DMS 273 treated with DMSO at 0.1 percent for 48 hours (cell line): Measurements from ENCODE around the gene SLC45A1.
"Not testable (repeated sequence)": the region's sequence is repeated elsewhere in the genome, so short reads cannot be mapped to it uniquely, and the experiment has no call there.

Source experiments
- DNase-seq: peaks from one replicate; lab custom pipeline; 2025; lab: John Stamatoyannopoulos, UW

The SLC45A1 gene

GRCh38 chr1:8317647-8318381 is at the start of gene SLC45A1:
Gene SLC45A1 (plus strand): TSS chr1:8318114. CDS start chr1:8324330, 6,216 bp downstream.
- no peak for DNase-seq

DNA sequence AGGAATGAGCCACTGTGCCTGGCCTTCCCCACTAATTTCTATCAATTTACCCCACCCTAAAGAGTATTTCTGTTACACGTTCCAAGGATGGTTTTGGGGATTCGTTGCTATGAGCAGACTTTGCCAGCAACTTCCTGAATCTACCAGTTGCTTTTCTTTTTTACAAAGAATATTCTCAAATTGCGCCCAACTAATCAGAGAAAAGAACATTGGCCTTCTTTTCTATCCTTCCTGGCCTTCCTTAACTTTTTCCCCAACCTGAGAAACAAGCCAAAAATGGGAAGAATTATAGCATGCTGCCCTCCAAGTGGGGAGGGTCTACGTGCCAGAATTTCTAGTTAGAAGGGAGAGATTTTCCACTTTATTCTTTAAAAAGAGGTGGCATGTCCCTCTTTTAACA is 44.9 kb upstream of the SLC45A1 start:
- no peak for DNase-seq

- no peak for DNase-seq
These were observed 43.6 kb upstream of the SLC45A1 start for GRCh38 chr1:8274352-8274751.

- DNase-seq: no peak
These were observed 41.6 kb upstream of the SLC45A1 start for GRCh38 chr1:8276173-8276914.

DNA sequence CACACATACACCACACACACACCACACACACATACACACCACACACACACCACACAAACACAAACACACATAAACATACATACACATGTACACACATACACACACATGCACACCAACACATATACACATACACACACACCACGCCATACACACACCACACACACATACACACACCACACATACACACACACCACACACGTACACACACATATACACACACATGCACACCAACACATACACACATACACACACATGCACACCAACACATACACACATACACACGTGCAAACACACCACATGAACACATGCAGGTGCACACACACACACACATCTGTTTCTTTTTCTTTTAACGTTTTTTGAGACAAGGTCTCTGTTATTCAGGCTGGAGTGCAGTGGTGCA is 41.0 kb upstream of the SLC45A1 start:
- DNase-seq: no peak

GRCh38 chr1:8278677-8279076 is 39.2 kb upstream of the SLC45A1 start:
- DNase-seq: not testable (repeated sequence)

GRCh38 chr1:8281843-8282509 is 35.9 kb upstream of the SLC45A1 start:
- DNase-seq: no peak

DNA sequence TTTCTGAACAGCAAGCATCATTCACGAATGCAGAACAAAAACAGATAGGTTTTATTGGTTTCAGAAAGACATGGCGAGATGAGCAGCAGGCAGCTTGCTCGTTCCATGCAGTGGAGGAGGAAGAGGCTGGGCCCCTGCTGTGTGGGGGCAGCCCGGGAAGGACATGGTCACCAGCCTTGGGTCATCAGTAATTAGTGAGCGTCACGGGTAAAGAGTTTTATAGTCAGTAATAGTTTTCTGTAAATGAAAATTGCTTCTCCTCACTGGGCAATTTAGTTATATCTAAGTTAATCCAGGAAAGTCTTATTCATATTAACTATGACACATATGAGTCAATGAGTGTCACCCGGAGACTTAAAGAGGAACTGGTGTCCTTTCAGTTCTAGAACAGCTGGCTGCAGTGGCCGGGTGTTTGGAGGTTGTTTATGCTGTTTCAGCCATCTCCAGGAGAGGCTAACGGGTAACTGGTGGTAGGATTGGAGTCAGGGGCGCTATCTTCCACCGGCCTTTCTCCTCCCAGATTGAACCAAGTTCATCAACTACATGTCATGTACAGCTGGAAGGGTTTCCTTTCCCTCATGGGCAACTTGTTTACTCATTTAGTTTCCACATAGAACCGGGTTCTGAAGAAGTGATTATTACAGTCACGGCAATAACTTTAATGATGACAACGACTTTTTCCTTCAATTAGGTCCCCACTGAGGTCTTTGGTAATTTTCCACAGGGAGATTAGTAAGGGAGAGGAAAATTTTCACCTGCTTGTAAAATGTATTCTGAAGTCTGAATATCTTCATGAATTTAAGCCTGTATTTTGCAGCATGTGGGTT is 34.6 kb upstream of the SLC45A1 start:
- no peak for DNase-seq

GRCh38 chr1:8284127-8284526 is 33.8 kb upstream of the SLC45A1 start:
- DNase-seq: no peak

DNA sequence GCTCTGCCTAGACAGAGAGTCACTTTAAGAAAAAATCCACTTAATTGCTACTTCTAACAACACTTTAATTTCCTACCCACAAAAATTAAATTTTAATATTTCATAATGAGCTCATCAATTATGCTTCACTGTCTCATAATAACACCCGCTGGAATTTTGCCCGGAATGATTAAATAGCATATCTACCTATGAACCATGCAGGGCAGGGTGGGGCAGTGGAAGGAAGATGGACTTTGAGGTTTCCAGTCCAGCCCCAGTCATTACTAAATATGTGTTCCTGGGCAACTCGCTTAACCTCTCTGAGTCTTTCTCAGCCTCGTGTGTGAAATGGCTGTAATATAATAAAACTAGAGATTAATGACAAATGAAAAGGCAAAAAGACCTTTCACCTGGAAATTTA is 32.8 kb upstream of the SLC45A1 start:
- DNase-seq: no peak

DNA sequence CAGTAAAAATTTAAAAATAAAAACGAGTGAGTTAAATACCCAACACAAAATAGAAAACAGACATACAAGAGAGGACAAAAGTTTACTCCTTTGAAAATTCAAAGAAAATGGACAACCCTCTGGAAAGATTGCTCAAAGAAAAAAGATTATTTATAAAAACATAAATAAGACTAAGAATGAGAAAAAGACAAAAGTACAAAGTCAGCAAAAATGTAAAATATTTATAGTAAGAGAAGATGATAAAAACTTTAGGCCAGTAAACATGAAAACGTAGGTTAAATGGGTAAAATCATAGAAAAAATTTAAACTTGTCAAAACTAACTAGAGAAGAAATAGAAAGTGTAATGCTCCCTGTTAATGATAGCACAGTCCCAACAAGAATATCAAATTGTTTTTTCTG is 31.9 kb upstream of the SLC45A1 start:
- DNase-seq: no peak

- DNase-seq: no peak
These were observed 24.8 kb upstream of the SLC45A1 start for GRCh38 chr1:8293118-8293517.

DNA sequence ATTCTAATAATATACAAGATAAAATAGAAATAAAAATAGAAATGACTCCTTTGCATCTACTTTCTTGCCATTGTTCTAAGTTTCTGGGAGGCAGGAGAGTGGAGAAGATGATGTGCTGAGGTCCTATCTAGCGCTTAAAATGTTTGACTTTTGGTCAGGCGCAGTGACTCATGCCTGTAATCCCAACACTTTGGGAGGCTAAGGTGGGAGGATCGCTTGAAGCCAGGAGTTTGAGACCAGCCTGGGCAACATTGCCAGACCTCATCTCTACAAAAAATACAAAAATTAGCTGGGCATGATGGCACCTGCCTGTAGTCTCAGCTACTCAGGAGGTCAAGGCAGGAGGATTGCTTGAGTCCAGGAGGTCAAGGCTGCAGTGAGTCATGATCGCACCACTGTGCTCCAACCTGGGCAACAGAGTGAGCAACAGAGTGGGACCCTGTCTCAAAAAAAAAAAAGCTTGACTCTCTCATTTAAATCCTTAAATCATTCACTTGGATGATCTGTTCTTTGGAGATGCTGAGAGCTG is 24.2 kb upstream of the SLC45A1 start:
- no peak for DNase-seq

DNA sequence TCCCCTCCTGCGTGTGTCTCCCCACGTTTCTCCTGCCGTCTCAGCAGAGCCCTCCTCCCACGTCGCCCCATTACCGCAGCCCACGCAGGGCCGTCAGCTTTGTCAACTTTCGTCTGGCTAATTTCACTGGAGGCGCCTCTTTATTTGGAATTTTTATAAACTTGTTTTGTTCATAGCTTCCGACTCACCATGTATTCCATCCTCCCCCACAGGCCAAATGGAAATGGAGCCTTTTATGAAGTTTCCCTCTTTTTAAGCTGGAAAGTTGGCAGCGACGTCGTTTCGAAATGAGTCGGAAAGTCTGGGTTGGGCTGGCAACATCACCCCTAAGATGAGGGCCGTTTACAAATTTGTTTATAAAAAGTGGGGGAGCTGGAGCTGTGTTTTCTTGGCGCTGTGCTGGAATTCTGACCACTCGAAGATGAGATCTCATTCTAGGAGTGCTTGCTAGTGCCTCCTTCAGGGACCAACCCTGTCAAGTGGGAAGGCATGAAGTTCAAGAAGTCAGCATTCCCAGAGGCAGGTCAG is 23.7 kb upstream of the SLC45A1 start:
- no peak for DNase-seq

DNA sequence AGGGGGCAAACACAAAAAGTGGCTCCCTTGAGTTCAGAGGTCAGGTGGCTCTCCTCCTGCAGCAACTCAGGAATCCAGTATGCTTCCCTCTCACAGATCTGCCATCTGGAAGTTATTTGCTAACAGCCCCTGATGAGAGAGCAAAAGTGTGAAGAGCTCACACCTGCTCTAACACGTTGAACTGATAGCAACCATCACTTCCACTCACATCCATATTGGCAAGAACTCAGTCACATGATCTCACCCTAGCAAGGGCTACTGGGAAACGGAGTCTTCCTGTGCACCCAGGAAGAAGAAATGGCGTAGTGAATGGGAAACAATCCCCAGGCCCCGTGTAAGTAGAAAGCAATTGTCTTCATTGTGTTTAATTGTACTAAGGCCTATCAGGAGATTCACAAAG is 20.7 kb upstream of the SLC45A1 start:
- DNase-seq: no peak

DNA sequence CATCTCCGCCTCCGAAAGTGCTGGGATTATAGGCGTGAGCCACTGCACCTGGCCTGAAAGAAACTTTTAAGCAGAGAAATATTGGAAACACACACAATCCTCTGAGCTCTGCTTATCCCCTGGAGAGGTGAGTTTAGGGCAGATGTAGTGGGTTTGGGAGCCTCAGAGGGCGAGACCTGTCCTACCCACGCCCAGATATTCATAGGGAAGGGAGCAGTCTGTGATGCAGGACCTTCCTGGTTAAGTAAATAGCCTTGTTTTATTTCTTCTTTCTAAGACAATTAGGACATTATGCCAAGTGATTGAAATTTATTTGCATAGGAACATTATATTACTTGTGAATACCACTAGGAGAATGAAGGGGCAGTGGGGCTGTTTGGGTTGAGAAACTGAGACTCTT is 18.0 kb upstream of the SLC45A1 start:
- DNase-seq: no peak

- DNase-seq: no peak
These were observed 15.6 kb upstream of the SLC45A1 start for GRCh38 chr1:8302081-8302956.

DNA sequence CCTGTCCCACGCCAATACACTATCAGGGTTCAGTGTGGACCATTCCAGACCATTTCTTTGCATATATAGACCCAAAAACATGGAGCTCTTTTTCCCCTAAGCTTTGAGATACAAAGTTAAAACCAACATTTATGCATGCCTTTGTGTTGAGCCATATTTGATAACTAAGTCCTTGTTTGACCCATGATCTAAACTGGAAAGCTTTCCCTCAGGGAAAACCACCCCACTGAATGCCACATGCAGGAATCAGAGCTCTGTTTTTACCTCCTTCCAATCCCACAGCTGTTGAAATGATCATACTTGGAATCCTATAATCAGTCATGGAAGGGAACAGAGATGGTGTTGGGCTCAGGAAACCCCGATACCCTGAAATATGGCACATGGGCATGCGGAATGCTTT is 14.8 kb upstream of the SLC45A1 start:
- no peak for DNase-seq

GRCh38 chr1:8303876-8304275 is 14.0 kb upstream of the SLC45A1 start:
- no peak for DNase-seq

GRCh38 chr1:8307628-8308027 is 10.3 kb upstream of the SLC45A1 start:
- DNase-seq: no peak
